ENCODE data around the gene TSKU.

Gene TSKU

DNA sequence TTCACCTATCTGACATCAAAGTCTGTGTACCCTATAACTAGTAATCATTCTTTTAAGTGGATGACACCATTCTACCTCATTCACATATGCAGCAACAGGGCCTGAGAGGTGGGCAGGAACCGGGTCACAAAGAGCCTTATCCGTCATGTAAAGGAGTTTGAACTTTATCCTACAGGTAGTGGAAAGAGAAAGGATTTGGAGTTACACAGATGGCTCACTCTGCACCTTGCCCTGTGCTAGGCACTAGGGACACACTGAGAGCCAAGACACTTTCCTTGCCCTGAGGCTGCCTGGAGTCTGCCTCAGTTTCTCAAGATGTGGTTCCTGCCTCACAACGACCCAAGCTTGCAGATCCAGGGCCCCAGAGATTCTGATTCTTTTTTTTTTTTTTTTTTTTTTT is 63.3 kb downstream of the TSKU start:
- H3K27me3 ChIP-seq (ENCODE audit: insufficient read depth, low read depth) = no peaks in the 10 kb centered on the region
- H3K4me1 ChIP-seq (ENCODE audit: low read depth, poor library complexity, severe bottlenecking) = no peaks in the 10 kb centered on the region
- no peaks in the 10 kb centered on the region for H4K20me1 ChIP-seq (ENCODE audit: insufficient read depth)
- no peak overlapping the region for H3K9ac ChIP-seq
- H3K4me2 ChIP-seq = no peak overlapping the region
- H3K4me3 ChIP-seq (IDR thresholded peaks at IDR 0.05; ENCODE audit: insufficient read depth, low read depth, low read length) = no peak overlapping the region
- H2AFZ ChIP-seq (ENCODE audit: low read depth) = no peak overlapping the region
- H3K36me3 ChIP-seq (ENCODE audit: insufficient read depth) = no peaks in the 10 kb centered on the region
- no peaks in the 10 kb centered on the region for H3K79me2 ChIP-seq (ENCODE audit: insufficient read depth, low read depth)
- TF ChIP-seq, protein P1, sequence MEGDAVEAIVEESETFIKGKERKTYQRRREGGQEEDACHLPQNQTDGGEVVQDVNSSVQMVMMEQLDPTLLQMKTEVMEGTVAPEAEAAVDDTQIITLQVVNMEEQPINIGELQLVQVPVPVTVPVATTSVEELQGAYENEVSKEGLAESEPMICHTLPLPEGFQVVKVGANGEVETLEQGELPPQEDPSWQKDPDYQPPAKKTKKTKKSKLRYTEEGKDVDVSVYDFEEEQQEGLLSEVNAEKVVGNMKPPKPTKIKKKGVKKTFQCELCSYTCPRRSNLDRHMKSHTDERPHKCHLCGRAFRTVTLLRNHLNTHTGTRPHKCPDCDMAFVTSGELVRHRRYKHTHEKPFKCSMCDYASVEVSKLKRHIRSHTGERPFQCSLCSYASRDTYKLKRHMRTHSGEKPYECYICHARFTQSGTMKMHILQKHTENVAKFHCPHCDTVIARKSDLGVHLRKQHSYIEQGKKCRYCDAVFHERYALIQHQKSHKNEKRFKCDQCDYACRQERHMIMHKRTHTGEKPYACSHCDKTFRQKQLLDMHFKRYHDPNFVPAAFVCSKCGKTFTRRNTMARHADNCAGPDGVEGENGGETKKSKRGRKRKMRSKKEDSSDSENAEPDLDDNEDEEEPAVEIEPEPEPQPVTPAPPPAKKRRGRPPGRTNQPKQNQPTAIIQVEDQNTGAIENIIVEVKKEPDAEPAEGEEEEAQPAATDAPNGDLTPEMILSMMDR (conservative IDR thresholded peaks at IDR 0.05; ENCODE audit: low read depth, low read length) = no peak
- H3K27ac ChIP-seq = no peak overlapping the region

Data from KMS-11 (cell line).